Islet of Langerhans (tissue), 1 donor: Measurements from ENCODE around the gene PLIN1.

Experiments used
- FAIRE-seq: peaks from one replicate; lab custom pipeline; 2011; peaks lifted over from hg19 to GRCh38; lab: Jason Lieb, UNC

Gene PLIN1

GRCh38 chr15:89649716-89650115 lies 29.5 kb downstream of the PLIN1 start:
- no peak for FAIRE-seq

GRCh38 chr15:89649013-89649625 lies 30.0 kb downstream of the PLIN1 start:
- no peak for FAIRE-seq

GRCh38 chr15:89648106-89649012 lies 30.8 kb downstream of the PLIN1 start:
- FAIRE-seq = no peak

GRCh38 chr15:89647191-89647851 lies 31.8 kb downstream of the PLIN1 start:
- no peak for FAIRE-seq

- FAIRE-seq = no peak
Observed at GRCh38 chr15:89646416-89647141, 32.6 kb downstream of the PLIN1 start.

- FAIRE-seq = no peak
Observed at GRCh38 chr15:89645680-89646079, 33.5 kb downstream of the PLIN1 start.

- FAIRE-seq = no peak
Observed at GRCh38 chr15:89642106-89642505, 37.1 kb downstream of the PLIN1 start.

- FAIRE-seq = no peak
Observed at GRCh38 chr15:89641053-89641452, 38.1 kb downstream of the PLIN1 start.

- no peak for FAIRE-seq
Observed at GRCh38 chr15:89640245-89640644, 38.9 kb downstream of the PLIN1 start.

GRCh38 chr15:89633585-89633984 lies 45.6 kb downstream of the PLIN1 start:
- FAIRE-seq = no peak

- FAIRE-seq = no peak
Observed at GRCh38 chr15:89632563-89633430, 46.4 kb downstream of the PLIN1 start.

GRCh38 chr15:89631902-89632264 lies 47.3 kb downstream of the PLIN1 start:
- no peak for FAIRE-seq

- FAIRE-seq = no peak
Observed at GRCh38 chr15:89630974-89631901, 47.9 kb downstream of the PLIN1 start.

- no peak for FAIRE-seq
Observed at GRCh38 chr15:89630260-89630659, 48.9 kb downstream of the PLIN1 start.

- no peak for FAIRE-seq
Observed at GRCh38 chr15:89629829-89630228, 49.3 kb downstream of the PLIN1 start.

GRCh38 chr15:89628806-89629715 lies 50.1 kb downstream of the PLIN1 start:
- FAIRE-seq = no peak

- FAIRE-seq = no peak
Observed at GRCh38 chr15:89628301-89628700, 50.9 kb downstream of the PLIN1 start.

- FAIRE-seq = no peak
Observed at GRCh38 chr15:89627256-89627970, 51.8 kb downstream of the PLIN1 start.

- FAIRE-seq = no peak
Observed at GRCh38 chr15:89625716-89626115, 53.5 kb downstream of the PLIN1 start.
